GM18870 (cell line): Measurements from ENCODE around the gene SHISA6.

Experiments used
- ATAC-seq: cut with Tn5 transposase; IDR thresholded peaks from one replicate; pipeline ENCODE4 v1.9.1; 2021; ENCODE audit warnings: moderate library complexity; ENCODE audit not compliant: unreplicated experiment

The SHISA6 gene

GRCh38 chr17:11340803-11341202, 99.8 kb downstream of the SHISA6 start:
- ATAC-seq: no peak

GRCh38 chr17:11342138-11342537, 101.1 kb downstream of the SHISA6 start:
- ATAC-seq: no peak

GRCh38 chr17:11349106-11349505, 108.1 kb downstream of the SHISA6 start:
- no peak for ATAC-seq

DNA sequence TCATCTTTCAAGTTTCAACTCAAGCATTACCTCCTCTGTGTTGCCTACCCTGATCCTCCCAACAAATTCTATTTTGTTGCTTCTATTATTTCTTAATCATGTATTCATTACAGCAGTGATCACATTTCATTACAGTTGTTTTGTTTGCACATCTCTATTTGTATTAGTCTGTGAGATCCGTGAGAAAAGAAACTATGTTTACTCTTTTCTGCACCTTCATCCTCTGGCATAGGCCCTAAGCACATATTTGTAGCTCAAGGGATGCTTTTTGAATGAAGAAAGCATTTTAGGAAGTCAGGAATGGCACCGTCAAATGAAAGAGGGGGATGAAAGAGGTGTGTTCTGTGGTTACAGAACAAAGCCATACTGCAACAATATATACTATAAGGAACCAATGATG, 110.5 kb downstream of the SHISA6 start:
- ATAC-seq: no peak

GRCh38 chr17:11353601-11354000, 112.6 kb downstream of the SHISA6 start:
- no peak for ATAC-seq

- ATAC-seq: no peak
Observed at GRCh38 chr17:11356371-11356770, 115.4 kb downstream of the SHISA6 start.

DNA sequence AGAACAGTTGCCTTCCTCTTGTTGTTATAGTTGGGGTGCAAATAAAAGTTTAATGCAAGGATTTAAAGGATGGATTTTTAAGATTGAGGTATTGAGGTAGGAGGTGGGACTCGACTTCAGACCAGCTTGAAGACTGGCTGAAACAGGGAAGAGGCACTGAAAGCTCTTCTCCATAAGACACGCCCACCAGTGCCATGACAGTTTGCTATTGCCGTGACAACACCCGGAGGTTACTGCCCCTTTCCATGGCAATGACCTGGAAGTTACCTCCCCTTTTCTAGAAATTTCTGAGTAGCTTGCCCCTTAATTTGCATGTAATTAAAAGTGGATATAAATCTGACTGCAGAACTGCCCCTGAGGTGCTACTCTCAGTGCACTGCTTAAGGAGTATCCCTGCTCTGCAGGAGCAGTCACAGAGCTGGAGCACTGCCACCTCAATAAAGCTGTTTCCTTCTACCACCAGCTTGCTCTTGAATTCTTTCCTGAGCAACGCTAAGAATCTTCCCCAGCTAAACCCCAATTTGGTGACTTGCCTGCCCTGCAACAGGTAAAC, 122.6 kb downstream of the SHISA6 start:
- ATAC-seq: no peak

DNA sequence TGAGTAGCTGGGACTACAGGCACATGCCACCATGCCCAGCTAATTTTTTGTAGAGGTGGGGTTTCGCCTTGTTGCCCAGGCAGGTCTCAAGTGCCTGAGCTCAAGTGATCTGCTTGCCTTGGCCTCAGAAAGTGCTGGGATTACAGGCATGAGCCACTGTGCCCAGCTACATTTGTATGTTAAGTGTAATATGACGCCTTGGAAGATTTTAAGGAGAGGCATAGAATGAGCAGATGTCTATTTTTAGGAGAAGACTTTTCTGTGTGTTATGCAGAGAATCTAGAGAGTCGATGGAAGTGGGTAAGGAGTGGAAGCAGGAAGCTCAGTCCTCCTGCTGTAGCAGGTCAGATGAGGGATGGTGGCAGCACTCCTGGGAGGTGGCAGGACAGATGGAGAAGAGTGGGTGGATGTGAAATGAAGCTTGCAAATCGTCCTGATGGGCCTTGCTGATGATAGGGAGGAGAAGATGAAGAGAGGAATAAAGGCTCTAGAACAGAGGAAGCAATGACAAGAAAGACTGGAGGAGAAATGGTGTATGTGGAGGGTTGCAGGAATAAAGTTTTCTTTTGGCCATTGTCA, 125.3 kb downstream of the SHISA6 start:
- ATAC-seq: no peak

- no peak for ATAC-seq
Observed at GRCh38 chr17:11369575-11369974, 128.6 kb downstream of the SHISA6 start.

GRCh38 chr17:11372692-11373091, 131.7 kb downstream of the SHISA6 start:
- no peak for ATAC-seq

- no peak for ATAC-seq
Observed at GRCh38 chr17:11378506-11378905, 137.5 kb downstream of the SHISA6 start.

DNA sequence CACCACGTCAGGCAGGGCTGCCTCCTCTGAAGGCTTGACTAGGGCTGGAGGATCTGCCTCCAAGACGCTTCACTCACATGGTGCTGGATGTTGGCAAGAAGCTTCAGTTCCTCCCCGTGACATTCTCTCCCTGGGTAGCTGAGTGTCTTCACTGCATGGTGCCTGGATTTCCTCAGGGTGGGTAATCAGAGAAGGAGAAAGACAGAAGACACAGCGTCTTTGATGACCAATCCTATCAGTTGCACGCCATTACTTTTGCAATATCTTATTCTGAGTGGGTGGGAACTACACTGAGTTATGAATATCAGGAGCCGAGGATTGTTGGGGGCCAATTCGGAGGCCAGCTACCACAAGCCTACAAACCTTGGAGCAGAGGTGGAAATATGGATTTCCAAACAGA, 139.7 kb downstream of the SHISA6 start:
- no peak for ATAC-seq

GRCh38 chr17:11383157-11383556, 142.1 kb downstream of the SHISA6 start:
- no peak for ATAC-seq

DNA sequence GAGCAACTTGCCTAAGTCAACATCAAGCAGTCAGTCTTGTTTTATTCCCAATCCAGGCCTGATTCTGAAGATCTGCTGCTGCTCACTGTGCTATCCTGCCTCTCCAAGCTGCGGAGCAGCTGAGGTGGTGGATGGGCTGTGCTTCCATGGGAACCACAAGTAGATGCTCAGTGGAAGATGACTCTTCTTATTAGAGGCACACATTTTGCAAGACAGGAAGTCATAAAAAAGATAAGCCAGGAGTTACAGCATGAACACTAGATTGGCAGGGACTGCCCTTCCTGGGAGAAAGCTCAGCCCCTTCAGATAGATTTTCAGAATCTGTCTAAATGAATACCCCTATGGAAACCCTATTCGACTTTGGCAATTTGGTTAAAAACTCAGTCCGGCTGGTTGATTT, 143.1 kb downstream of the SHISA6 start:
- ATAC-seq: no peak

DNA sequence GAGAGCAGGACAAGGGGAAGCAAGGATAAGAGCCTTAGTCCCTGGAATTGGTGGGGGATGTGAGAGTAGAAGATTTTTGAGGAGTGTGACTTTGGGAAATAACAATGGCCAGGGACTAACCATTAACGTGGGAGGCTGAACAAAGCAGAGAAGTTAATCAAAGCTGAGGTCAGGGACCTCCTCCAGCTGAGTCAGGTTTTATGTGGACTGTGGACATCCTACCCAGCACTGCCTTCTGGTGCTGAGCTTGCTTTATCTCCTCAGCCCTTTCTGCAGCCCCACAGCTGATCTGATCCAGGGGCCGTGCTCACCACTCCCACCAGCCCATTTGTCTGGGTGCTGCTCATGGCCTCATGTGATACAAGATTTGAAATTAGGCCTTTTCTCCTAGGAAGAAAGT, 146.6 kb downstream of the SHISA6 start:
- ATAC-seq: no peak

DNA sequence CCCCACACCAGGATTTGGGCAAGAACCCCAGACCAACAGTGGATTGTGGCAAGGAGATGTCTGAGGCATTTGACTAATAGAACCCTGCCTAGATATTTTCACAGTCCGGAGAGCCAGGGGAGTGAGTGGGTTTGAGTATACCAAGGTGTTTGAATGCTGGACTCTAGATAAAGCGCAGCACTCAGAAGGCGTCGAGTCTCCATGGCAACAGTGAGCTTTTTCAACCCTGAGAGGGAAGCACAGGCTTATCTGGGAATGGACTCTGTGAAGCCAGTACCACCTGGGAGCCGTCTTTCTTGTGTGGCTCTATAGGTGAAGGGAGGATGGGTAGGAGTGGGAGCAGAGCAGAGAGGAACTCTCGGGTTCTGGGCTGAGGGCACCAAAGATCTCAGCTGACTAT, 147.0 kb downstream of the SHISA6 start:
- no peak for ATAC-seq

- no peak for ATAC-seq
Observed at GRCh38 chr17:11389583-11389982, 148.6 kb downstream of the SHISA6 start.

- ATAC-seq: no peak
Observed at GRCh38 chr17:11391134-11391533, 150.1 kb downstream of the SHISA6 start.

DNA sequence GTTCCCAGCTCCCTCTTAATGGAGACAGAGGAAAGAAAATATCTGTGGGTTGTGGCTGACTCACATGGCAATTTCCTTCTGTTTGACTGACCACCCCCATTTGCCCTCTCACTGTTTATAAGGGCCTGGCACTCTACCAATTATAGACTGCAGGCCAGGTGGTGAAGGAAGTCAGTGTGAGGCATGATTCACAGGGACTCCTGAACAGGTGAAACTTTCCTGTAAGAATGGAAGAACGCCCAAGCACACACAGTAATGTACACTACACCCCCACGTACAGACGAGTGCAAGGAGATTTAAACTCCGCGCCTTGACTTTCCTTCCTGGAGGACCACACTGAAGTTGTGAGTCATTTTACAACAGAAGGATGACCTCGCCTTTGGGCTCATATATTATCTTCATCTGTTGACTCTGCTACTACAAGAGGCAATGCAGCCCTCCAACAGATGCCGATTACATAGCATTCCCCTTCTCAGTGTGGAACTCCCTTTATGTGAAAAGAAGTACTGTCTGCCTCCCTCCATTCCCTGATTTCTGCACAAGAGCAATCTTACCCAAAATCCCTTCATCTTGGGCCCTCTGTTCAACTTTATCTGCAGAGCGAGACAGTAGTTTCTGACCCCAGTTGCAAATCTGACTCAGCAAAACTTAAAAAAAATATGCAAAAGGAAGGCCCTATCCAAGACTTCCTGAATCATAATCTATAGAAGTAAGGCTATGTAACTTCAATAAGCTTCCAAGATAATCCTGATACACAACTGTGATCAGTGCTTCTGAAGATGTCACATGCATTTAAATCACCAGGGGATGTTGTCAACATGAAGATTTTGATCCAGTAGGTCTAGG, 163.6 kb downstream of the SHISA6 start:
- no peak for ATAC-seq

DNA sequence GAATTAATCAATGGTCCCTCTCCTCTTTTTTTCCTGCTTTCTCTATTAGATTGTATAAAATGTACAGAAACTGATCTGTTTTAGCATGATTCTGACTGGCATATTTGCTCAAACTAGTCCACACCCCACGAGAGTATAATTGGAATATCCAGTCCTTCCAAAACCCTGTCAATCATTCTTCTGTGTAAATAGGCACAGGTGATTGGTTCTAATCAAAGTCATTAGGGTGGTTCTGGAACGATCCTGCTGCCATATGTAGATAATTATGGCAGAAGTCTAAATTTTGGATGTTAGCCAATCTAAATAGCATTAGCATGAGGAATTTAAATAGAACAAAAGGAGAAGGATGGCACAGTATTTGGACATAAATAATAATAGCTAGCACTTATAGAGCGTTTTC, 165.7 kb downstream of the SHISA6 start:
- ATAC-seq: no peak

DNA sequence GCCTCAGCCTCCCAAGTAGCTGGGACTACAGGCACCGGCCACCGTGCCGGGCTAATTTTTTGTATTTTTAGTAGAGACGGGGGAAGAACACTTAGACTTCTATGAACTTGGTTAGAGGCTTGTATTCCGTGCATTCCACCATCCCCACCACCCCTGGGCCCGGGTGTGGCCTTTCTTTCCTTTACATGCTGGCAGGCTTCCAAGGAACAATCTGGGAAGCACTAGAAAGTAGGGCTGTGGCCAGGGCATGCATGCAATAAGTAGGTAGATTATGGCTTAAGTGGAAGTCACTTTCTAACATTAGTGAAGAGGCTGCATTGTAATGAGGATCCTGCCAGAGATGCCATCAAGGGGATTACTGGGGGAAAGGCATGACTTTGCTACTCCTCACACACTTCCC, 171.6 kb downstream of the SHISA6 start:
- no peak for ATAC-seq

GRCh38 chr17:11418342-11418741, 177.3 kb downstream of the SHISA6 start:
- no peak for ATAC-seq
